Left cardiac atrium (tissue), 4 donors: Measurements from ENCODE around the gene ORC2. TPM values are rescaled to one million over a fixed set of nuclear protein-coding genes. Genes with fewer than 3 reads are reported as not detected.

Experiments used
- ATAC-seq, 2 donors: fragments of 200-7000 bp; cut with Tn5 transposase; one replicate each; pipeline ENCODE4 v1.9.1; 2020; ENCODE audit warnings: mild to moderate bottlenecking in 2 of 2, moderate library complexity in 2 of 2
- DNase-seq: peaks from one replicate; pipeline ENCODE4 v3.0.0-alpha.2; 2020
- intact Hi-C, 2 donors: fragments of 100-400 bp; cut with DNase I; formaldehyde crosslinking; loops; one replicate each; pipeline versions ENCODE4 v1.14.1 to v1.15.1; 2022 to 2023
- total RNA-seq, 2 donors: library from RNA; stranded (reverse); fragmentation: NEBNext Ultra II Directional; extraction: Animal tissue kit (Norgen Biotek cat#: 25700); gene quantifications; one replicate each; pipeline ENCODE4 v1.2.1, GENCODE V29; 2021
- donor health status: DM: no; HTN: yes; CAD: no.
- donor health status: DM: no; HTN: yes; CAD: no; lungs with severe emphysema.
- donor health status: DM: yes; HTN: yes; CAD: no.
- donor health status: Dilated cardiomyopathy.

The ORC2 gene
- total RNA-seq, 2 donors from 2014 or later, result 21.1 to 27.1 TPM

DNA sequence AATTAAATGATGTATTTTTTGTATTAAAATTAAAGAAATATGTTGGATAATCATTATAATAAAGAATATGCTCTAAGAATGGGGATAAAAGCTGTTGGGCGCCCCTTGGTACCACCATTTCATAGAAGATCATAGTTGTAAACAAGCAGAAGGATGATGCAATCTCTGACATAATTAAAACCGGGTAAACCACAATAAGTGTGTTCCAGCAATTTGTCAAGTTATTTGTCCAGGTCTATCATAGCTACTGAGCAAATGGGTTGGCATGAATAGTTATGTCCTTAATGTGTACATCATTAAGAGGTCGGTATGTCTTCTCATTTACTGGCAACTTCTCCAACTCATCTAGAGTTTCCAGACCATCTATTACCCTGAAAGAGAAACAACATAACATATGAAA lies 92.3 kb downstream of the ORC2 start:
- intact Hi-C loops, result no loop called here
- DNase-seq (no peak), ATAC-seq (no peak)

DNA sequence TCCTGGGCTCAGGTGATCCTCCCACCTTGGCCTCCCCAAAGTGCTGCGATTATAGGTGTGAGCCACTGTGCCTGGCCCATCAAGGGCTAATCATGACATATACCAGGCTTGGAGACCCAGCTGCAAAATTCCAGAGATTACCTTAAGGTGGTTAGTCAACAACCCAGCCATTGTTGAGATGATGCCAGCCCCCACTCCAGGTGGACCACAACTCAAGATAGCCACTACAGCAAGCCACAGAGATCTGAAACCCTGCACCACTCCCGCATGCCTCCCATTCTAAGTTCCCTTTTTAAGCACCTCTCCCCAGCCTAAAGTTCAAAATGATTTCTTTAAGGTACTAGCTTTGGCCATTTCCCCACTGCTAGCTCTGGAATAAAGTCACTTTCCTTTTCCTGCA lies 94.4 kb downstream of the ORC2 start:
- no peak for ATAC-seq
- DNase-seq, result no peak
- intact Hi-C loops, result no loop called here

DNA sequence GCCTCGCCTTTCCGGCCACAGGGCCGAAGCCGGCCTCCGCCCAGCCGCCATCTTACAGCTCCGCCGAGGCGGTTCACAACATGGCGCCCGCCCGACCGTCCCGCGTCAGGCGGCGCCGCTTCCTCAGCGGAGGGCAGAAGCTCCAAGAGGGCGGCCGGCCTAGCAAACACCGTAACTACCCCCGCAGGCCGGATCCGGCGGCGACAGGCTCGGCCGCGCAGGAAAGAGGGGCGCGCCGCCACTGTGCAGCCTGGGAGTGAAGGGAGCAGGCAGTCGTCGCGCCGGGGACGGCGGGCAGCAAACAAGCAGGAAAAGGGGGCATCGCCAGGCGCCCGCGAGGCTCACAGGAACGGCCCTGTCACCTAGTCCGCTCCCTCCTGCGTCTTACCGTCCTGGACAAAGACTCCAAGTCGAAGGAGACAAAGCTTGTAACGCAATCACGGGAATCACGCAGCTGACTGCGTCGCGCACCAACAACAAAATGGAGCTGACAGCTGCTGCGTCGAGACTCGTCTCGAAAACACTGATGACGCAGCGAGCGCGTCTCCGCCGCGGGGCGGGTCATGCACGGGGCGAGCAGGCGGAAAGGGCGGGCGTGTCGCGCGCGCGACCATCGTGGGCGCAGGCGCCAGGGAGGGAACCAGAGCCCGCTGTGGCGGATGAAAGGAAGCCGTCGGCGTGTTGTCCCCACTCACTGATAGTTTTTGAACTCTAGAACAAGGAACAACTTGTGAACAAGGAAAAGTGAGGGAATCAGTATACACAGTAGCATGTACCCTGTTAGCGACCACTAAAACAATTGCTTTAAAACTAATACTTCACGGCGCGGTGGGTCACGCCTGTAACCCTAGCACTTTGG lies 99.1 kb downstream of the ORC2 start, which contains the start of gene CLK1:
Gene CLK1, minus strand, starts transcription at position 483 of the 859 bp plus-strand sequence. CDS start 2,796 bp downstream, outside the sequence.
- intact Hi-C loops, result no loop called here
- ATAC-seq (peak; percentile 95 to 96), DNase-seq (peak; percentile 98)

DNA sequence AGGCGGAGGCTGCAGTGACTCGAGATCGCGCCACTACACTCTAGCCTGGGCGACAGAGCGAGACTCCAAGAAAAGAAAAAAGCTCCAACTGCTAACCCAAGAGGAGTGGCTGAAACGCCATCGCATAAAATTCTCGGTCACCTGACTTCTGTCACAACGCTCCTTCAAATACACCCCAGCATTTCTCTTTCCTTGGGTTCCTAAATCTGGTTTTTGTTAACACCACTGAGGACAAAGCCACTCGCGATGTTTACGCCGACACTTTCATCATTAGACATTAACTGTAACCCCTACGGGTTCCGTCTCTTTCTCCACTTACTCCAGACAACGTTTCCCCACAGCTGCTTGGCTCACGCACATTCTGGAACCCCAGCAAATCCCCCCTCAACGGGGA lies 99.7 kb downstream of the ORC2 start:
- intact Hi-C loops, result no loop called here
- DNase-seq, result no peak
- ATAC-seq, result peak; percentile 5 to 6

DNA sequence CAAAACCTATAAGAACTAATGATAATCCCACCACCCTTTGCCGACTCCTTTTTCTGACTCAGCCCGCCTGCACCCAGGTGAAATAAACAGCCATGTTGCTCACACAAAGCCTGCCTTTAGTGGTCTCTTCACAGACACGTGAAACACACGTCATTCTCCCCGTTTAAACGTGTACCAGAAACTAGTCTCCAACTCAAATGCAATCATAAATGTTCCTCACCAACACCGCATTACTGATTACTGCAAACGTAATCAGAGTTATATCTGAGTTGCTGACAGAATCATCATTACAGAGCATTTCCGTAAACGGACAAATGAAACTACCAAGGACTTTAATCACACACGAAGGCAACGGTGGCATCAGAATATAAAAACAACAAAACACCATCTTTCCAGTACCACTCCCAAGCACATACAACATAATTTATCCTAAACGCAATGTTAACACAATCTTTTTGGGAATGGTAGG lies 100.9 kb downstream of the ORC2 start:
- ATAC-seq (no peak), DNase-seq (no peak)
- intact Hi-C loops, result no loop called here

DNA sequence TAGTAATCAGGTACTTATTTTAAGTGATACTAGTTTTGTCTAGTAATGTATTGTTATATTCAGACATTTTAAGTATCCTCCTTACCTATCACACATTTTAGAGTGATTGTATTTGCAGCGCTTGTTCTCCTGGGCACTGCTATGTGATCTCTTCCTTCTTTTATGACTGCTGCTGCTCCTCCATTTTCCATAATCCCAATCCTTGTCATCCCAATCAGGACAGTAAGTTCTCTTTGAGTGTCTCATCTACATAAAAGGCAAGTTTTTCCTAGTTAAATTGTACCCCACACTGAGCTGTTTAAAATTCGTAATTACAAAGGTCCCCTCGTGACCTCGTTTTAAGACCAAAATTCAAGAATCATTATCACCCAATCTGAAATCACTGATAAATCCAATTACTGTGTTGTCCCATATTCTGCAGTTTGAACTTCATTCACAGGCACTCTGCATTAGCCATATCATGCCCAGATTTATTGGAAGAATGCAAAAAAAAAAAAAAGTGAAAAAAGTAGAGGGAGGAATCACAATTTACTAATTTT lies 101.8 kb downstream of the ORC2 start:
- DNase-seq, result no peak
- intact Hi-C loops, result no loop called here
- ATAC-seq, result no peak

DNA sequence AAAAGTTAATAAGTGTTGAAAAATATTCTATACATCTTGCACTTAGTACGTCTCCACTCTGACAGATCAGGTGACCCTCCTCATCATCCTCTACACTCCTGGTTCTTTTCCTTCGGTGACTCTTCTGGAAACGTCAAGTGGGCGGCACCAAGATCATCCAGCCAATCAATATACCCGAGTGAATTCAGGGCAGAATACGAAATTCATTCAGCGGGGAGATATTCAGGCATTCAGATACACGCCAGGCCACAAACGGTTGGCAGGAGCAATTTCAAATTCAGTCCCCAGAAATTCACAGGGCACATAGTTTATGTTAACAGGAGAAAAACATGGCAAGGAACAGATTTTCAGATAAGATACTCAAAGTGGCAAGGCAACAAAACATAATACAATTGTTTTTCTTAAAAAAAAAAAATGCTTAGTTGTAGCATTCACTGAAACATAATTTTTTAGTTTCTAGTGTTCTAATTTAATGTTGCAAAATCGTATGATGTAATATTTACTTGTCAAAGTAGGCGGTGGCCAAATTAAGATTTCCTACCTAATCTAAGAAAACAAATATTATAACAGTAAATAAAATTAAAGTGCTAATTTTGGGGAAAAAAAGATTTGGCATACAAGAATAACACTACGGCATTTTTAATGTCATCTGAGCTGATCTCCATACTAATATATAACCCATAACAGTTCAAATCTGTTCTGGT lies 103.2 kb downstream of the ORC2 start:
- ATAC-seq, result no peak
- DNase-seq, result peak; percentile 48
- intact Hi-C loops, result no loop called here

Other genes starting within 250 kb of the ORC2 start
- 100 to 1,000 TPM; 104 to 176 TPM for gene BZW1, start 151.8 kb downstream of the ORC2 start, total RNA-seq
- gene CLK1, start 99.0 kb downstream of the ORC2 start, total RNA-seq, result 10 to 100 TPM; 52.9 to 54.6 TPM
- gene PPIL3, start 74.6 kb downstream of the ORC2 start, total RNA-seq, result 10 to 100 TPM; 22.6 to 25.9 TPM
- gene NIF3L1, start 74.3 kb downstream of the ORC2 start, total RNA-seq, result 10 to 100 TPM; 17.0 to 20.2 TPM
- gene HYCC2, start 108.0 kb upstream of the ORC2 start, total RNA-seq, result 10 to 100 TPM; 15.2 to 17.9 TPM
- gene NDUFB3, start 108.3 kb upstream of the ORC2 start, total RNA-seq, result 100 to 1,000 TPM; 325 to 342 TPM
- gene CFLAR, start 152.5 kb upstream of the ORC2 start, total RNA-seq, result 100 to 1,000 TPM; 195 to 255 TPM
- gene CASP10, start 219.5 kb upstream of the ORC2 start, total RNA-seq, result 1 to 10 TPM; 7.1 to 9.9 TPM